HG02840 (cell line): Measurements from ENCODE around the gene TENT5A.

Experiments
- ATAC-seq: cut with Tn5 transposase; IDR thresholded peaks from one replicate; pipeline ENCODE4 v1.9.1; 2021; ENCODE audit warnings: mild to moderate bottlenecking, moderate library complexity, moderate number of reproducible peaks; ENCODE audit not compliant: unreplicated experiment, low FRiP score

TENT5A gene

DNA sequence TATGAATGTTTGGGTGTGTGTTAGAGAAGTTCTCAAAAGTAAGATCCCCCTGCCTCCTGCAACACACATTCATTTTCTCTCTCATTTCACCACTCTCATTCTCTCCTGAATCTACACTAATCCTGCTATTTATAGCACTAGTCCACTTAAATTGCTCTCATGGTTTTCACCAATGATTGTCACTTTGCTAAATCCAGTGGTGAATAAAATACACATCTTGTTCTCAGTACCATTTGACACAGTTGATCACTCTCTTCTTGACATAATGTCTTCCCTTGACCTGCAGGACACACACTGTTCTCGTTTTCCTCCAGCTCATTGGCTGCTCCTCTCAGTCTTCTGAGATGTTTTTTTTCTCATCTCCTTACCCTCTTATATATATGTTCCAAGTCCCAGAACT, 32.1 kb downstream of the TENT5A start:
- no peak for ATAC-seq

DNA sequence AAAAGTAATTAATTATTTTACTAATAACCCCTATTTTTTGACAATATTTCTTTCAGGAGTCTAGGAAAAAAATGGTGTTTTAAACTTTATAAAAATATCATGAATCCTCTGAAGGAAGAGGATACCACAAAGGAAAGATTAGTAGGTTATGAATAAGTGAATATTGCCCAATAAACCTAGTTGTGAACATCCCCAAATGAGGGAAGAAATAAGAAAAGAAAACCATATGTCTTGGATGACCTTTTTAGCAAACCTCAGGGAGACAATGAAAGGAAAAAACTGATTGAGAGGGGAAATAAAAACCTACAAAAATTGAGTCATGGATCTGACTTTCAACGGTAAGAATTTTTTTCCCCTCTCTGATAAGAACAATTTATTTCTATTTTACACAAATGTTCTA, 34.4 kb downstream of the TENT5A start:
- no peak for ATAC-seq

DNA sequence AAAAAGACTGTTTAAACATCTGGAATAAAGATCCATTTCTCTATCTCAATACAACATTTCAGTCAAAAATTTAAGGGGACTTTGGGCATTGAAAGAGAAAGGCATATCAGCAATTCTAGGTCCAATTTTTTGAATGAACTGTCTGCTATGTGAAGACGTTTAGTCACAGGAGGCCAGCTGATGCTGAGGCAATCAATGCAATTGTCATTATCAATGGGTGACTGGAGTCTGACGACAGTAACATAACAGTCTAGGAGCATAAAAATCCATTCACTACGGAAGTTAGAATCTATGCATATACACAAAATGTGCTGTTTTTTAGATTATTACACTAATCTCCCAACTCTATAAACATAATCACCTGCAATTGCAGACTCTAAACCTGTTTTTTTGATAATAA, 37.8 kb downstream of the TENT5A start:
- no peak for ATAC-seq

DNA sequence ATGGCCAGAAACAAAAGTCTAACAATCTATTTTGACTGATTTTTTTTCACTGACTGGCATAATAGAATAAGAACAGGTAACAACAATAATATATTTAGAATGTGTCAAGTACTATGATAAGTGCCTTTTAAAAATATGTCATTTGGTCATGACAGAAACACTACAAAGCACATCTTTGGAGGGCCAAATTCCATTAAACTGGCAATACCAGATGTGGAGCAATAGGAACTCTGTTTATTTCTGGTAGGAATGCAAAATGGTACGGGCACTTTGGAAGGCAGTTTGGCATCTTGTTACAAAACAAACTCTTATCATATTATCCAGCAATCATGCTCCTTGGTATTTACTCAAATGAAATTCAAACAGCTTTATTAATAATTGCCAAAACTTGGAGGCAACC, 39.3 kb downstream of the TENT5A start:
- no peak for ATAC-seq

DNA sequence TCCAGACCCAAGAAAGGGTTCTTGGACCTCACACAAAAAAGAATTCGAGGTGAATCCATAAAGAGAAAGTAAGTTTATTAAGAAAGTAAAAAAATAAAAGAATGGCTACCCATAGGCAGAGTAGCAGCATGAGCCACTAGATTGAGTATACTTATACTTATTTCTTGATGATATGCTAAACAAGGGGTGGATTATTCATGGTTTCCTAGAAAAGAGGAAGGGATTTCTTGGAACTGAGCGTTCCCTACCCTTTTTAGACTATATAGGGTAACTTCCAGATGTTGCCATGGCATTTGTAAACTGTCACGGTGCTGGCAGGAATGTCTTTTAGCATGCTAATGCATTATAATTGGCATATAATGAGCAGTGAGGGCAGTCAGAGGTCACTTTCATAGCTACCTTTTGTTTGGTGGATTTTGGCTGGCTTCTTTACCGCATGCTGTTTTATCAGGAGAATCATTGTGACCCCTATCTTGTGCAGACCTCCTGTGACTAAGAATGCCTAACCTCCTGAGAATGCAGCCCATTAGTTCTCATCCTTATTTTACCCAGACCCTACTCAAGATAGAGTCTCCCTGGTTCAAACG, 44.3 kb downstream of the TENT5A start:
- no peak for ATAC-seq

DNA sequence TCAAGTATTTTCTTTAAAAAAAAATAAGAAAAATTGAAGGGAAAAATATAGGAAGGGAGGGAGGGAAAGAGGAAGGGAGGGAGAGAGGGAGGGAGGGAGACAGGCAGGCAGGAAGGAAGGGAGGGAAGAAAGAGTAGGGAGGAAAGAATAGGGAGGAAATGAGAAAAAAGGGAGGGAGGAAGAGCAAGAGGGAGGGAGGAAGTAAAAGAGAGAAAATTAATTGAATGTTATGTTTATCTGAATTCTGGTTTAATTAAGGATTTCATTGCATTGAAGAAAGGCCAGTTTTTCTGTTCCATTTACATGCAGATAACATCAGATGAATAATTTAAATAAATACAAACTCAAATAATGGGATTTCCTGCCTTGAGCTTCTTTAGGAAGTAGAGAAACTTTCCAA, 47.8 kb downstream of the TENT5A start:
- no peak for ATAC-seq

DNA sequence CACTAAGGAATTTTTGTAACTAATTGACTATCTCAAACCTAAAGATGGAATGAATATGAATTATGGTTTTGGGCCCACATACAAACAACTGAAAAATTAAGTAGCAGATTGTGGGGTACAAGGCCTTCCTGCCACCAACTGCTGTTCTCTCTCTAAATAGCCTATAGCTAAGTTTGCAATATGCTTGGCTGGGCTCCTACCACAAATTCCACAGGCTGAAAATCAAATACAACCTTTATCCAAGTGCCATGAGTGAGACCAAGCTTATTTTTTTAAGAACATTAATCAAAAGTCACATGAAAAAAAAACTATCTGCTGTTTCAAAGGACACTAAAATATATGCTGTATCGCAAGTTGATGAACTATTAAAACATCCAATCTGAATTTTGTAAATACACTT, 52.1 kb downstream of the TENT5A start:
- ATAC-seq: no peak

DNA sequence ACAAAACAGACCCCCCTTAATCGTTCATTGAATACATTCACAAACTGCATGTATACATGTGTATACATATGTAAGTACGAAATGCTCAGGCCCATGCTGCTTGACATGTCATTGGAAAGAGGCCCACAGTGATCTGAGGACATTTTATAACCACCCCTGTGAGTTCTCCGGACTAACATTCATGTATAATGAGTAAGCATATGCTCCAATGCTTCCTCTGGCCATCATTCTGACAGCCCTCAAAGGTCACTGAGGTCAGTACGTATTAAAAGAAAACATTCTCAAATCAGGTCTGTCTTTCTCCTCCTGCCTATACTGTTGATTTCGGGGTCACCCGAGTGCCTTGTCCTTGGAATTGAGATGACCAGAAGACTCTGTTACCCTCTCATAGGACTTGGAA, 54.9 kb downstream of the TENT5A start:
- ATAC-seq: no peak

DNA sequence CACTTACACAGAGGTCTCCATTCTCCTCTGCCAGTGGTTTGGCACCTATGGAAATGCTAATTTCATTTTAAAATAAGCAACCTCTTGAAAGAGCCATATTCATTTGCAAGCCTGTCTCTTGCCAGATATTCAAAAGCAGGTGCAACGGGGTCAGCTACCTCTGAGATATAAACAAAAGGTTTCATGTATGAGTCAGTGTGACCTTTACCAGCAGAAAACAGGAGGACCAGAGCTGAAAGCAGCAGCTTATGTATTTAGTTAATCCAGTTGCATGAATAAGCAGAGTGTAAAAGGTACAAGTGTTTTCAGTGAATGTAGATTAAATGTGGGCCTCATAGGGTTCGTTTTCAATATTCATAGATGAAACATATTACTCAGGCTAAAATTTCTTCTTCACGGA, 56.0 kb downstream of the TENT5A start:
- ATAC-seq: no peak
